Astrocyte (in vitro differentiated cells and primary cell): ENCODE data around the gene CD8B2. TPM values are rescaled to one million over a fixed set of nuclear protein-coding genes. Genes with fewer than 3 reads are reported as not detected.

Source experiments
- DNase-seq: peaks from one replicate; pipeline ENCODE4 v3.0.0-alpha.2; 2010; ENCODE audit warnings: low read depth
- FAIRE-seq: peaks from 2 replicates; lab custom pipeline; 2011; peaks lifted over from hg19 to GRCh38; lab: Jason Lieb, UNC
- H2AFZ ChIP-seq: 2 replicates; pipeline ENCODE4 v1.6.0; 2012; ENCODE audit warnings: low read depth, low read length, inconsistent platforms
- H3K27ac ChIP-seq: 2 replicates; pipeline ENCODE4 v1.5.1; 2011; ENCODE audit warnings: low read depth, low read length, inconsistent platforms
- H3K27me3 ChIP-seq: 2 replicates; pipeline ENCODE4 v1.6.0; 2011; ENCODE audit warnings: low read length, inconsistent platforms; ENCODE audit not compliant: insufficient read depth
- H3K36me3 ChIP-seq: 2 replicates; pipeline ENCODE4 v1.5.1; 2011; ENCODE audit warnings: low read length, inconsistent platforms; ENCODE audit not compliant: insufficient read depth
- H3K4me1 ChIP-seq: 2 replicates; pipeline ENCODE4 v1.5.1; 2011; ENCODE audit warnings: low read length, inconsistent platforms; ENCODE audit not compliant: insufficient read depth
- H3K4me2 ChIP-seq: 2 replicates; pipeline ENCODE4 v1.6.0; 2012; ENCODE audit warnings: low read length, inconsistent platforms
- H3K4me3 ChIP-seq: 2 replicates; pipeline ENCODE4 v1.5.1; 2011; ENCODE audit warnings: low read depth, mild to moderate bottlenecking, low read length, inconsistent platforms; ENCODE audit not compliant: insufficient read depth
- H3K79me2 ChIP-seq: 2 replicates; pipeline ENCODE4 v1.6.0; 2012; ENCODE audit warnings: mild to moderate bottlenecking, low read length, inconsistent platforms; ENCODE audit not compliant: insufficient read depth
- H3K9ac ChIP-seq: 2 replicates; pipeline ENCODE4 v1.6.0; 2012; ENCODE audit warnings: mild to moderate bottlenecking, low read length, inconsistent platforms
- H3K9me3 ChIP-seq: 2 replicates; pipeline ENCODE4 v1.5.1; 2012; ENCODE audit warnings: low read depth, mild to moderate bottlenecking, low read length, inconsistent platforms; ENCODE audit not compliant: insufficient read depth
- H4K20me1 ChIP-seq: 2 replicates; pipeline ENCODE4 v1.6.0; 2012; ENCODE audit warnings: low read length, inconsistent platforms; ENCODE audit not compliant: insufficient read depth
- H3K27ac Mint-ChIP-seq: one replicate; pipeline ENCODE4 v1.8.0; 2021; ENCODE audit warnings: mild to moderate bottlenecking, mixed read lengths; ENCODE audit not compliant: unreplicated experiment
- H3K27me3 Mint-ChIP-seq: one replicate; pipeline ENCODE4 v1.8.0; 2021; ENCODE audit warnings: low read depth, mixed read lengths; ENCODE audit not compliant: unreplicated experiment
- H3K36me3 Mint-ChIP-seq: one replicate; pipeline ENCODE4 v1.8.0; 2021; ENCODE audit warnings: low read depth, mixed read lengths; ENCODE audit not compliant: unreplicated experiment
- H3K4me1 Mint-ChIP-seq: one replicate; pipeline ENCODE4 v1.8.0; 2021; ENCODE audit warnings: low read depth, mixed read lengths; ENCODE audit not compliant: unreplicated experiment
- H3K4me3 Mint-ChIP-seq: one replicate; pipeline ENCODE4 v1.8.0; 2021; ENCODE audit warnings: mild to moderate bottlenecking, moderate library complexity, mixed read lengths; ENCODE audit not compliant: unreplicated experiment
- H3K9me3 Mint-ChIP-seq: one replicate; pipeline ENCODE4 v1.8.0; 2021; ENCODE audit warnings: mild to moderate bottlenecking, mixed read lengths; ENCODE audit not compliant: unreplicated experiment
- CTCF ChIP-seq: IDR thresholded peaks from 2 replicates; pipeline ENCODE4 v1.5.1; 2011; ENCODE audit warnings: low read depth, mild to moderate bottlenecking, inconsistent platforms, low read length, moderate library complexity; ENCODE audit not compliant: insufficient read depth
- EZH2 ChIP-seq: IDR thresholded peaks from 2 replicates; pipeline ENCODE4 v1.6.1; 2012; ENCODE audit warnings: mild to moderate bottlenecking, low read length, inconsistent platforms; ENCODE audit not compliant: insufficient read depth
- total RNA-seq: library from RNA; stranded (reverse); gene quantifications from 2 replicates; pipeline ENCODE4 v1.2.1, GENCODE V29; 2021

The CD8B2 gene
- total RNA-seq, 1 donor from 2014 or later: not detected

GRCh38 chr2:106561803-106562202, 74.6 kb downstream of the CD8B2 start:
- Mint-ChIP-seq H3K27ac (no peak overlapping the region), H3K36me3 (no peaks in the 10 kb centered on the region), H3K4me1 (peaks cover 16% of the 10 kb centered on the region), H3K4me3 (no peak overlapping the region), H3K9me3 (peaks cover 5% of the 10 kb centered on the region), H3K27me3 (peaks cover 5% of the 10 kb centered on the region)
- Histone ChIP-seq H3K27me3 (no peaks in the 10 kb centered on the region), H3K36me3 (no peaks in the 10 kb centered on the region), H3K9ac (no peak overlapping the region), H3K27ac (no peak overlapping the region), H2AFZ (no peak overlapping the region), H3K79me2 (no peaks in the 10 kb centered on the region), H3K4me3 (no peak overlapping the region), H3K4me1 (no peaks in the 10 kb centered on the region), H3K9me3 (no peaks in the 10 kb centered on the region), H3K4me2 (no peak overlapping the region), H4K20me1 (no peaks in the 10 kb centered on the region)
- no peak for TF ChIP-seq CTCF
- no peak for TF ChIP-seq EZH2
- no peak for DNase-seq
- FAIRE-seq: no peak

GRCh38 chr2:106562268-106563186, 75.4 kb downstream of the CD8B2 start:
- H3K27ac ChIP-seq: no peak overlapping the region
- no peaks in the 10 kb centered on the region for H3K9me3 ChIP-seq
- peaks cover 5% of the 10 kb centered on the region for H3K27me3 Mint-ChIP-seq
- no peaks in the 10 kb centered on the region for H3K4me1 ChIP-seq
- H2AFZ ChIP-seq: no peak overlapping the region
- no peak overlapping the region for H3K4me2 ChIP-seq
- DNase-seq (no peak), FAIRE-seq (no peak)
- H3K4me3 ChIP-seq: no peak overlapping the region
- H3K9me3 Mint-ChIP-seq: peaks cover 3% of the 10 kb centered on the region
- no peaks in the 10 kb centered on the region for H3K36me3 Mint-ChIP-seq
- no peaks in the 10 kb centered on the region for H3K36me3 ChIP-seq
- no peak overlapping the region for H3K4me3 Mint-ChIP-seq
- H3K9ac ChIP-seq: no peak overlapping the region
- H3K27me3 ChIP-seq: no peaks in the 10 kb centered on the region
- H3K27ac Mint-ChIP-seq: no peak overlapping the region
- TF ChIP-seq EZH2: no peak
- TF ChIP-seq CTCF: no peak
- H3K79me2 ChIP-seq: no peaks in the 10 kb centered on the region
- H4K20me1 ChIP-seq: no peaks in the 10 kb centered on the region
- peaks cover 20% of the 10 kb centered on the region for H3K4me1 Mint-ChIP-seq

- H3K4me1 ChIP-seq: no peaks in the 10 kb centered on the region
- Mint-ChIP-seq H3K27ac (no peak overlapping the region), H3K4me1 (peaks cover 25% of the 10 kb centered on the region), H3K9me3 (peaks cover 3% of the 10 kb centered on the region), H3K27me3 (peaks cover 8% of the 10 kb centered on the region), H3K36me3 (no peaks in the 10 kb centered on the region), H3K4me3 (no peak overlapping the region)
- DNase-seq: no peak
- no peak overlapping the region for H3K4me2 ChIP-seq
- H3K9me3 ChIP-seq: no peaks in the 10 kb centered on the region
- TF ChIP-seq EZH2 (no peak), CTCF (peak; percentile 26)
- H3K9ac ChIP-seq: no peak overlapping the region
- no peak overlapping the region for H2AFZ ChIP-seq
- no peak overlapping the region for H3K4me3 ChIP-seq
- FAIRE-seq: no peak
- no peaks in the 10 kb centered on the region for H3K79me2 ChIP-seq
- no peaks in the 10 kb centered on the region for H3K36me3 ChIP-seq
- H3K27ac ChIP-seq: no peak overlapping the region
- H4K20me1 ChIP-seq: no peaks in the 10 kb centered on the region
- no peaks in the 10 kb centered on the region for H3K27me3 ChIP-seq
These were observed 76.0 kb downstream of the CD8B2 start for GRCh38 chr2:106563195-106563594.
